Progenitor cell of endocrine pancreas (in vitro differentiated cells): ENCODE measurements around the gene TRMT5. TPM values are rescaled to one million over a fixed set of nuclear protein-coding genes. Genes with fewer than 3 reads are reported as not detected.

Source experiments
- DNase-seq: peaks from one replicate; pipeline ENCODE4 v3.0.0; 2021; ENCODE audit warnings: low spot score; ENCODE audit not compliant: unreplicated experiment
- H3K27ac Mint-ChIP-seq: 2 replicates; pipeline ENCODE4 v1.8.0; 2021; ENCODE audit warnings: mild to moderate bottlenecking, moderate library complexity, mixed read lengths
- H3K27me3 Mint-ChIP-seq: 2 replicates; pipeline ENCODE4 v1.8.0; 2021; ENCODE audit warnings: mixed read lengths
- H3K36me3 Mint-ChIP-seq: 2 replicates; pipeline ENCODE4 v1.8.0; 2022; ENCODE audit warnings: mixed read lengths; ENCODE audit not compliant: insufficient read depth
- H3K4me1 Mint-ChIP-seq: 2 replicates; pipeline ENCODE4 v1.8.0; 2021; ENCODE audit warnings: low read depth, mixed read lengths
- H3K4me3 Mint-ChIP-seq: 2 replicates; pipeline ENCODE4 v1.8.0; 2021; ENCODE audit warnings: low read depth, mild to moderate bottlenecking, moderate library complexity, mixed read lengths
- H3K9me3 Mint-ChIP-seq: 2 replicates; pipeline ENCODE4 v1.8.0; 2021; ENCODE audit warnings: low read depth, mixed read lengths
- CTCF ChIP-seq: fragments of 200-600 bp; sonication (generic); IDR thresholded peaks from one replicate; pipeline ENCODE4 v1.5.0; 2021; ENCODE audit warnings: antibody characterized with exemption, mild to moderate bottlenecking; ENCODE audit not compliant: unreplicated experiment
- long read RNA-seq: library from polyadenylated mRNA; unstranded; transcript quantifications from one replicate; pipeline ENCODE4 v2.0.0, GENCODE V29; 2020
- total RNA-seq: library from RNA; stranded (reverse); gene quantifications from 2 replicates; pipeline ENCODE4 v1.2.1, GENCODE V29; 2021

The TRMT5 gene
- total RNA-seq = 13.1 and 15.0 TPM in 2 replicates
- long read RNA-seq, full-length matches to known transcripts = 74 of 94 reads
- long read RNA-seq, partial matches to known transcripts = 7 of 94 reads
- long read RNA-seq, other reads (novel, unspliced or antisense) = 13 of 94 reads

- Mint-ChIP-seq H3K9me3 (no peaks in the 10 kb centered on the region), H3K4me1 (peaks cover 10% of the 10 kb centered on the region), H3K36me3 (no peaks in the 10 kb centered on the region), H3K27me3 (no peaks in the 10 kb centered on the region), H3K4me3 (no peak within 1 kb of the TSS), H3K27ac (no peak within 1 kb of the TSS)
- TF ChIP-seq CTCF = no peak
- DNase-seq = peak; percentile 82
These were observed at the start of gene TRMT5, which contains the start of gene SLC38A6 for GRCh38 chr14:60980811-60981632. TRMT5 (minus strand) TSS chr14:60981079; CDS start chr14:60980973, 106 bp downstream. SLC38A6 (plus strand) TSS chr14:60981245; CDS start chr14:60981278, 33 bp downstream.

- TF ChIP-seq CTCF = no peak
- Mint-ChIP-seq H3K27me3 (no peaks in the 10 kb centered on the region), H3K27ac (no peak overlapping the region), H3K36me3 (no peaks in the 10 kb centered on the region), H3K4me3 (no peak overlapping the region), H3K9me3 (no peaks in the 10 kb centered on the region), H3K4me1 (no peaks in the 10 kb centered on the region)
- no peak for DNase-seq
These were observed 45.6 kb upstream of the TRMT5 start for GRCh38 chr14:61026526-61026925.

- Mint-ChIP-seq H3K36me3 (no peaks in the 10 kb centered on the region), H3K27ac (no peak overlapping the region), H3K9me3 (no peaks in the 10 kb centered on the region), H3K4me3 (no peak overlapping the region), H3K4me1 (no peaks in the 10 kb centered on the region), H3K27me3 (no peaks in the 10 kb centered on the region)
- TF ChIP-seq CTCF = peak; percentile 95
- DNase-seq = peak; percentile 14
These were observed 44.7 kb upstream of the TRMT5 start for GRCh38 chr14:61025251-61026223.

- Mint-ChIP-seq H3K36me3 (peaks cover 3% of the 10 kb centered on the region), H3K27me3 (no peaks in the 10 kb centered on the region), H3K9me3 (peaks cover 3% of the 10 kb centered on the region), H3K4me3 (no peak overlapping the region), H3K4me1 (no peaks in the 10 kb centered on the region), H3K27ac (peak overlapping the region; percentile 41)
- TF ChIP-seq CTCF = no peak
- DNase-seq = no peak
These were observed 38.7 kb upstream of the TRMT5 start for GRCh38 chr14:61019537-61019936.

GRCh38 chr14:61003571-61003970, 22.7 kb upstream of the TRMT5 start:
- Mint-ChIP-seq H3K36me3 (peaks cover 7% of the 10 kb centered on the region), H3K27ac (no peak overlapping the region), H3K9me3 (no peaks in the 10 kb centered on the region), H3K27me3 (no peaks in the 10 kb centered on the region), H3K4me3 (no peak overlapping the region), H3K4me1 (no peaks in the 10 kb centered on the region)
- no peak for DNase-seq
- no peak for TF ChIP-seq CTCF
